ENCODE measurements around the gene DCHS1. TPM values are rescaled to one million over a fixed set of nuclear protein-coding genes. Genes with fewer than 3 reads are reported as not detected.
A peak's percentile ranks its signal among the peaks of the same experiment; 100 is the strongest.

DCHS1 gene
- total and polyA plus RNA-seq, 10 of the 15 experiments (the other 5 are each of a cell fraction or from before 2014, with no cell fraction given) = 0.02 to 0.64 (median 0.18) TPM; not detected in 1

DNA sequence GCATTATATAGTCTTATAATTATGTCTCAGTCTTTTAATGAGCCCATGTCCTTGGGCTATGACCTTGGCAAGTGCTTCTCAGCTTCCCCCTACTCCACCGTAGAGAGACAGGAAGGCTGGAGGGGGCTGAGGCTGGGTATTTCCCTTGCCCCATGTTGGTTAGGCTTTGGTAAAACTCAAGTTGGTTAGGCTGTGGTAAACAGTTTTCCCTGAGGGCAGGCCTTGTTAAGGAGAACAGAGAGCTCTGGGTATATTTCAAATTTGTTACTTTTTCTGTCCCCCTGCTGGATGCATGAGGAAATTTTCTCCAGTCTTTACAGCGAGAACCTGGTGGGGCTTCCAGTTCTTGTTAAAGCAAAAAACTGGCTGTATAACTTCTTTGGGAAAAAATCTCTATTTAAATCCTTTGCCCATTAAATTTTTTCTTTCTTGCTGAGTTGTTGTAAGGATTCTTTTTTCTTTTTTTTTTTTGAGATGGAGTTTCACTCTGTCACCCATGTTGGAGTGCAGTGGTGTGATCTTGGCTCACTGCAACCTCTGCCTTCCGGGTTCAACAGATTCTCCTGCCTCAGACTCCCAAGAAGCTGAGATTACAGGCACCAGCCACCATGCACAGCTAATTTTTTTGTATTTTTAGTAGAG, 12.2 kb upstream of the DCHS1 start (continued):
- TF ChIP-seq, protein P1, sequence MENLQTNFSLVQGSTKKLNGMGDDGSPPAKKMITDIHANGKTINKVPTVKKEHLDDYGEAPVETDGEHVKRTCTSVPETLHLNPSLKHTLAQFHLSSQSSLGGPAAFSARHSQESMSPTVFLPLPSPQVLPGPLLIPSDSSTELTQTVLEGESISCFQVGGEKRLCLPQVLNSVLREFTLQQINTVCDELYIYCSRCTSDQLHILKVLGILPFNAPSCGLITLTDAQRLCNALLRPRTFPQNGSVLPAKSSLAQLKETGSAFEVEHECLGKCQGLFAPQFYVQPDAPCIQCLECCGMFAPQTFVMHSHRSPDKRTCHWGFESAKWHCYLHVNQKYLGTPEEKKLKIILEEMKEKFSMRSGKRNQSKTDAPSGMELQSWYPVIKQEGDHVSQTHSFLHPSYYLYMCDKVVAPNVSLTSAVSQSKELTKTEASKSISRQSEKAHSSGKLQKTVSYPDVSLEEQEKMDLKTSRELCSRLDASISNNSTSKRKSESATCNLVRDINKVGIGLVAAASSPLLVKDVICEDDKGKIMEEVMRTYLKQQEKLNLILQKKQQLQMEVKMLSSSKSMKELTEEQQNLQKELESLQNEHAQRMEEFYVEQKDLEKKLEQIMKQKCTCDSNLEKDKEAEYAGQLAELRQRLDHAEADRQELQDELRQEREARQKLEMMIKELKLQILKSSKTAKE (IDR thresholded peaks at IDR 0.05; ENCODE audit: low read depth, poor library complexity, severe bottlenecking) = no peak
- peak; percentile 32; the same call in 1 of the 2 replicates for TF ChIP-seq RUNX3 (IDR thresholded peaks at IDR 0.05; ENCODE audit: low read length)
- TF ChIP-seq WRNIP1 (IDR thresholded peaks at IDR 0.05; ENCODE audit: borderline replicate concordance, low read depth, low read length) = no peak
- TF ChIP-seq IKZF2 (IDR thresholded peaks at IDR 0.05) = peak; percentile 63 to 69; a peak in 3 of 4 replicates
- no peak for TF ChIP-seq E2F8 (IDR thresholded peaks at IDR 0.05; ENCODE audit: low read depth, partially characterized antibody)
- no peak for TF ChIP-seq HDGF (IDR thresholded peaks at IDR 0.05)
- peak; percentile 58; the same call in 1 of the 2 replicates for TF ChIP-seq SMC3 (IDR thresholded peaks at IDR 0.05; ENCODE audit: borderline replicate concordance, low read length)
- peak; percentile 60; the same call in 1 of the 2 replicates for TF ChIP-seq IKZF1 (conservative IDR thresholded peaks at IDR 0.05)
- TF ChIP-seq ESRRA (IDR thresholded peaks at IDR 0.05; ENCODE audit: low read length) = peak; percentile 97
- no peak for TF ChIP-seq EGR1 (IDR thresholded peaks at IDR 0.05; ENCODE audit: borderline replicate concordance in 1 of 2, low read depth in 2 of 2, low read length in 2 of 2)
- 0 out of 2 replicates have a peak, but pooled peaks have one; percentile 34 for TF ChIP-seq MTA2 (IDR thresholded peaks at IDR 0.05; ENCODE audit: low read depth)
- TF ChIP-seq ZNF24 (IDR thresholded peaks at IDR 0.05) = no peak
- no peak for TF ChIP-seq FOS (IDR thresholded peaks at IDR 0.05; ENCODE audit: borderline replicate concordance, extremely low read depth, insufficient read length)
- no peak for TF ChIP-seq KLF5 (IDR thresholded peaks at IDR 0.05; ENCODE audit: partially characterized antibody)

All from GM12878 (cell line).